Adrenal gland (tissue), 5 donors: ENCODE measurements around the gene MSRB1.

ENCODE experiments used
- CTCF ChIP-seq, 6 experiments: fragments of 450-650 bp in 4 of 6; fragments of 200-600 bp in 2 of 6; sonication (generic) in 1 of 6; IDR thresholded peaks; 1 replicate in 5 of 6; 2 replicates in 1 of 6; pipeline versions ENCODE4 v1.5.1 to v1.8.0; 2016 to 2021; ENCODE audit warnings: antibody characterized with exemption in 6 of 6, mild to moderate bottlenecking in 2 of 6, moderate library complexity in 1 of 6
- POLR2A ChIP-seq, 2 donors: fragments of 450-650 bp; IDR thresholded peaks; one replicate each; pipeline ENCODE4 v1.6.1; 2017; ENCODE audit warnings: antibody characterized with exemption in 2 of 2, mild to moderate bottlenecking in 2 of 2, moderate library complexity in 1 of 2
- donor health status: DM: no; HTN: no; CAD: no.

GRCh38 chr16:1942047-1942809 lies 771 bp downstream of the MSRB1 start:
- TF ChIP-seq CTCF (IDR thresholded peaks at IDR 0.05) (no peak), POLR2A (IDR thresholded peaks at IDR 0.05) (no peak)
